HL-60/S4 treated with retinoic acid at 250 ng/mL for 4 days and 3 days (cell line): ENCODE data around the gene OLIG1.

Experiments
- in situ Hi-C: fragments of 300-500 bp; cut with MboI; formaldehyde crosslinking; loops from 2 replicates; pipeline ENCODE4 v1.7.0; 2022; ENCODE audit warnings: low sequenced_read_pairs

Gene OLIG1

GRCh38 chr21:33089395-33090119, 19.6 kb downstream of the OLIG1 start:
- in situ Hi-C loops = no loop called here

DNA sequence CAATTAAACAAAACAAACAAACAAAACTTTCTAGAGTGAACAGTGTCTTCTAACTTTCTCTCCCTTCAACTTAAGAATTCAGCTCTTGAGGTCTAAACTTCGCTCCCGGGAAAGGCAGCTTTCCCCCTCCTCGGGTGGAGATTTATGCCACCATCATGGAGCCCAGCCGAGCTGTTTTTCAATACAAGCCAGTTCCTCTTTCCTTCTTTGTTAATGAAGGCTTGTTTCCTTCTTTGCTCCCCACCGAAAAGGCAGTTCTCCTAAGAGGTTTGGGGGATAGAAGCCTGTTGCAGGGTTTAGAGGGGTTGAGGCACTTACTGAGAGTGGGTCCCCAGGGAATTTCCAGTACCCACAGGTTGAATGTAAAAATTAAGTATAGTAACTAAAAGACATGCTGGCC, 26.5 kb downstream of the OLIG1 start:
- in situ Hi-C loops = no loop called here

- in situ Hi-C loops = no loop called here
These were observed 29.2 kb downstream of the OLIG1 start for GRCh38 chr21:33099131-33099530.

- in situ Hi-C loops = no loop called here
These were observed 31.5 kb downstream of the OLIG1 start for GRCh38 chr21:33101300-33101911.

GRCh38 chr21:33105088-33105487, 35.1 kb downstream of the OLIG1 start:
- in situ Hi-C loops = no loop called here

GRCh38 chr21:33108228-33108627, 38.3 kb downstream of the OLIG1 start:
- in situ Hi-C loops = no loop called here

GRCh38 chr21:33109574-33110339, 39.8 kb downstream of the OLIG1 start:
- in situ Hi-C loops = no loop called here

DNA sequence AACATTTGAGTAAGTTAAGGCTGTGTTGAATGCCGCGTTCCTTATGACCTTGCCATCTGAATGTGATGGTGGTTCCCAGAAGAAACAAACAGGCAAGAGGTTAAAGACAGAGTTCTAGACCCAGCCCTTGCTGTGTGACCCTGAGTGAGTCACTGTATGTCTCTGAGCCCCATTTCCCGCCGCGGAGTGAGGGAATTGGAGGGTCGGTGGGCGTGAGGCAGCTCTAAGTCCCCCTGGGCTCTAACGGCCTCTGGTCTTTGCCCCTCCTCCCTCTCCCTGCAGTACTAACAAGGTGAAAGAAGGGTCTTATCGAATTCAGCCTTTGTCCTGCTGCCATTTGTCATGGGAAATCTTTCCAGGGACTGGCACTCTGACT, 40.4 kb downstream of the OLIG1 start:
- in situ Hi-C loops = no loop called here

- in situ Hi-C loops = no loop called here
These were observed 41.6 kb downstream of the OLIG1 start for GRCh38 chr21:33111577-33111976.

- in situ Hi-C loops = no loop called here
These were observed 42.2 kb downstream of the OLIG1 start for GRCh38 chr21:33112151-33112550.

DNA sequence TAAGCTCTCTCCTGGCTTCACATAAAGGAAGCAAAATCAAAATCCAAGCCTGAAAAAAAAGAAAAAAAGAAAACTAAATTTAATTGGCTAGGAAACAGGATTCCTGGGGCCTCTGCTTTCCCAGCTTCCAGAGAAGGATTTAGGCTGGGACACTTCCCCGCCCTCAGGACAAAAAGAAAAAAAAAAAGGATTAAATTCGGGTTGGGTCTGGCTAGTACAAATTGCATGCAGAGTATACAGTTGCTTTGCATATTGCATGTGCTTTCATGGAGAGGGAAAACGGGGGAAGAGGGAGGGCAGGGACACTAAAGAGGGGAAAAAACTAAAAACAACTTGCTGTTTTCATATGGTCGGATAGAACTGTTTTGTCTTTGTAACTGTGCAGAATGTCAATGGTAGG, 42.7 kb downstream of the OLIG1 start:
- in situ Hi-C loops = no loop called here

GRCh38 chr21:33113131-33113530, 43.2 kb downstream of the OLIG1 start:
- in situ Hi-C loops = no loop called here

GRCh38 chr21:33114276-33114675, 44.3 kb downstream of the OLIG1 start:
- in situ Hi-C loops = no loop called here

- in situ Hi-C loops = no loop called here
These were observed 45.9 kb downstream of the OLIG1 start for GRCh38 chr21:33115631-33116510.

GRCh38 chr21:33116676-33117075, 46.7 kb downstream of the OLIG1 start:
- in situ Hi-C loops = no loop called here

- in situ Hi-C loops = no loop called here
These were observed 47.4 kb downstream of the OLIG1 start for GRCh38 chr21:33117101-33117888.
